NCI-H2107 (cell line): Measurements from ENCODE around the gene ALPG.
"Not testable (repeated sequence)": the region's sequence is repeated elsewhere in the genome, so short reads cannot be mapped to it uniquely, and the experiment has no call there.

Source experiments
- DNase-seq: peaks from one replicate; lab custom pipeline; 2025; lab: John Stamatoyannopoulos, UW

ALPG gene

GRCh38 chr2:232419245-232420072 lies 12.8 kb downstream of the ALPG start:
- no peak for DNase-seq

GRCh38 chr2:232420073-232420454 lies 13.4 kb downstream of the ALPG start:
- DNase-seq = no peak

GRCh38 chr2:232420463-232421188 lies 14.0 kb downstream of the ALPG start:
- peak; percentile 26 for DNase-seq

GRCh38 chr2:232421189-232421785 lies 14.6 kb downstream of the ALPG start:
- DNase-seq = no peak

GRCh38 chr2:232422051-232422450 lies 15.4 kb downstream of the ALPG start:
- no peak for DNase-seq

- DNase-seq = not testable (repeated sequence)
Observed at GRCh38 chr2:232422996-232423395, 16.4 kb downstream of the ALPG start.

- DNase-seq = not testable (repeated sequence)
Observed at GRCh38 chr2:232423407-232423806, 16.8 kb downstream of the ALPG start.

- DNase-seq = no peak
Observed at GRCh38 chr2:232431705-232432590, 25.3 kb downstream of the ALPG start.

GRCh38 chr2:232432598-232433184 lies 26.0 kb downstream of the ALPG start:
- no peak for DNase-seq

GRCh38 chr2:232433622-232434021 lies 27.0 kb downstream of the ALPG start:
- DNase-seq = not testable (repeated sequence)

GRCh38 chr2:232434091-232434490 lies 27.4 kb downstream of the ALPG start:
- no peak for DNase-seq

- no peak for DNase-seq
Observed at GRCh38 chr2:232434563-232435374, 28.1 kb downstream of the ALPG start.

- DNase-seq = no peak
Observed at GRCh38 chr2:232435375-232435648, 28.7 kb downstream of the ALPG start.

- no peak for DNase-seq
Observed at GRCh38 chr2:232435805-232436204, 29.2 kb downstream of the ALPG start.

GRCh38 chr2:232436381-232437194 lies 29.9 kb downstream of the ALPG start:
- no peak for DNase-seq

- no peak for DNase-seq
Observed at GRCh38 chr2:232437195-232437571, 30.5 kb downstream of the ALPG start.

- no peak for DNase-seq
Observed at GRCh38 chr2:232438091-232438490, 31.4 kb downstream of the ALPG start.

GRCh38 chr2:232438951-232439757 lies 32.5 kb downstream of the ALPG start:
- no peak for DNase-seq

- no peak for DNase-seq
Observed at GRCh38 chr2:232439758-232440135, 33.1 kb downstream of the ALPG start.
